KOPT-K1 (cell line): Measurements from ENCODE around the gene KLRC3.
"Not testable (repeated sequence)": the region's sequence is repeated elsewhere in the genome, so short reads cannot be mapped to it uniquely, and the experiment has no call there.

Experiments
- H3K27ac ChIP-seq: fragments of 200-600 bp; sonication (generic); 2 replicates; pipeline ENCODE4 v1.5.1; 2016; ENCODE audit warnings: antibody characterized with exemption, mild to moderate bottlenecking, low read depth, low read length; ENCODE audit not compliant: poor library complexity, severe bottlenecking
- H3K36me3 ChIP-seq: fragments of 200-600 bp; sonication (generic); 2 replicates; pipeline ENCODE4 v1.5.1; 2017; ENCODE audit warnings: antibody characterized with exemption, mild to moderate bottlenecking, low read length, moderate library complexity; ENCODE audit not compliant: insufficient read depth
- H3K9me3 ChIP-seq: fragments of 200-600 bp; sonication (generic); 2 replicates; pipeline ENCODE4 v1.5.1; 2017; ENCODE audit warnings: antibody characterized with exemption, low read length, mild to moderate bottlenecking; ENCODE audit not compliant: insufficient read depth, poor library complexity, severe bottlenecking

The KLRC3 gene

DNA sequence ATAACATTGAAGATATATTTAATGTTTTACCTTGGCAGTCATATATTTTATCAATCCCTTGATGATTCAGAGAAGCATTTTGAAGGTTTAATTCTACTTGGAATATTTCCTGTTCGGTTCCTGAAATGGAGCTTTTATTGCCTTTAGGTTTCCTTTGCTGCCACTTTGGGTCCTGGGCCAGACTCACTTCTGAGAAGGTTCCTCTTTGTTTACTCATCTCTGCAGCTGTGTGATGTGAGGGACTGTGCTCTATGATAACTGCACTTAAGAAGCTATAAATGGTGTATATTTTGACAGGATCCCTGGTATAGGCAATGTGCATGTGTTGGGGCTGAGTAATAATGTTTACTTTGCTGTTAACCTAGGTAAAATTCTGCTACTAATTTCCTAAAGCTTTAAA is at the start of gene KLRC3:
TSS of gene KLRC3 (minus strand) at position 262 of the 400 bp plus-strand sequence. CDS start at position 217, 45 bp downstream.
- not testable (repeated sequence) for H3K9me3 ChIP-seq, H3K27ac ChIP-seq, H3K36me3 ChIP-seq

DNA sequence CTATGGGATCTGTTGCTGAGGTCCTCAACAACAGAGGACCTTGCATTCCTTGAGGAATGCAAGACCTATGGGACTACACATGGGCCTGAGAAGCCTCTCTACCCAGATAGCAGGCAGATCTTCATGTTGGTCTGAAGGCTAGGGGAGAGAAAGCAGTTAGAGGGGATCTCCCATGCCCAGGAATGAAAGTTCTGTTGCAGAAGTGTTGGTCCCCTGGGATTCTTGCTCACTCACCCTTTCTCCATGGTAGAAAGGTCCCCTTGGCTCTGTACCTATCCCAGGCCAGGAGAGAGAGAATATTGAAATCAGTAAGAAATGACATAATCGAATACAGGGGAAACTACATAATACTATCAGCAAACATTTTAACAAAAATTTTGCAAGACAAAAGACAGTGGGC is 49.3 kb upstream of the KLRC3 start:
- H3K9me3 ChIP-seq, result no peaks in the 10 kb centered on the region
- no peak overlapping the region for H3K27ac ChIP-seq
- H3K36me3 ChIP-seq, result no peaks in the 10 kb centered on the region

DNA sequence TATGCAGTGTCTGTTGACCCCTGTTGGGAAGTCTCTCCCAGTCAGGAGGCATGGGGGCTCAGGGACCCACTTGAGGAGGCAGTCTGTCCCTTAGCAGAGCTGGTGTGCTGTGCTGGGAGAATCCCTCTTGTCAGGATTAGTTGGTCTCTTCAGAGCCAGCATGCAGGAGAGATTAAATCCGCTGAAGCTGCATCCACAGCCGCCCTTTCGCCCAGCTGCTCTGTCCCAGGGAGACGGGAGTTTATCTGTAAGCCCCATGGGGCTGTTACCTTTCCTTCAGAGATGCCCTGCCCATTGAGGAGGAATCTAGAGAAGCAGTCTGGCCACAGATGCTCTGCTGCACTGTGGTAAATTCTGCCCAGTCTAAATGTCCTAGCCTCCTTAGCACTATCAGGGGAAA is 45.9 kb upstream of the KLRC3 start:
- Histone ChIP-seq H3K36me3 (no peaks in the 10 kb centered on the region), H3K27ac (no peak overlapping the region), H3K9me3 (no peaks in the 10 kb centered on the region)

DNA sequence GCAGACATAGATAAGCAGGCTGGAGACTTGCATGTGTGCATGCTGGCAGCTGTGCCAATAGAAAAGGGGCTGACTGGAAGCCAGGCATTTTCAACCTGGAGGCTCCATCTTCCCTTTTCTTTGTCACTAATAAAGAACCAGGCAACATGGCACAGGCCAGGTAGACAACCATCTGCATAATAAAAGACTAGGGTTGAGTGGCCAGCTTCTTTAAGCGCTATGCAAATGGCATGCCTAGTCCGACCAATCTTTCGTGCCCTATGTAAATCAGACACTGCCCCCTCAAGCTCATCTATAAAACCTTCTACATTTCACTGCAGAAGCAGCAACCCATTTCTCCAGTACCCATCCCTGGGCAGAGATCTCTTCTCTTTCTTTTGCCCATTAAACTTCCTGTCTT is 37.4 kb upstream of the KLRC3 start:
- Histone ChIP-seq H3K9me3 (peaks cover 32% of the 10 kb centered on the region), H3K36me3 (no peaks in the 10 kb centered on the region), H3K27ac (no peak overlapping the region)

GRCh38 chr12:10456856-10457255 is 36.5 kb upstream of the KLRC3 start:
- no peak overlapping the region for H3K27ac ChIP-seq
- peaks cover 32% of the 10 kb centered on the region for H3K9me3 ChIP-seq
- H3K36me3 ChIP-seq, result no peaks in the 10 kb centered on the region

- Histone ChIP-seq H3K9me3 (peaks cover 32% of the 10 kb centered on the region), H3K27ac (no peak overlapping the region), H3K36me3 (no peaks in the 10 kb centered on the region)
Measured at GRCh38 chr12:10455766-10456165, 35.4 kb upstream of the KLRC3 start.

- Histone ChIP-seq H3K9me3 (peaks cover 32% of the 10 kb centered on the region), H3K36me3 (no peaks in the 10 kb centered on the region), H3K27ac (no peak overlapping the region)
Measured at GRCh38 chr12:10454531-10454930, 34.1 kb upstream of the KLRC3 start.

GRCh38 chr12:10453156-10453555 is 32.8 kb upstream of the KLRC3 start, which contains the start of gene KLRC1:
Gene KLRC1, minus strand, starts transcription at chr12:10453377. Its CDS starts 2,221 bp downstream, at chr12:10451156.
- no peak within 1 kb of the TSS for H3K27ac ChIP-seq
- H3K36me3 ChIP-seq, result no peaks in the 10 kb centered on the region

GRCh38 chr12:10448236-10448635 is 27.8 kb upstream of the KLRC3 start:
- H3K36me3 ChIP-seq, result no peaks in the 10 kb centered on the region
- H3K27ac ChIP-seq, result no peak overlapping the region
- H3K9me3 ChIP-seq, result no peaks in the 10 kb centered on the region

More at GRCh38 chr12:10453156-10453555, 32.8 kb upstream of the KLRC3 start, which contains the start of gene KLRC1:
- H3K9me3 ChIP-seq, result peaks cover 28% of the 10 kb centered on the region

DNA sequence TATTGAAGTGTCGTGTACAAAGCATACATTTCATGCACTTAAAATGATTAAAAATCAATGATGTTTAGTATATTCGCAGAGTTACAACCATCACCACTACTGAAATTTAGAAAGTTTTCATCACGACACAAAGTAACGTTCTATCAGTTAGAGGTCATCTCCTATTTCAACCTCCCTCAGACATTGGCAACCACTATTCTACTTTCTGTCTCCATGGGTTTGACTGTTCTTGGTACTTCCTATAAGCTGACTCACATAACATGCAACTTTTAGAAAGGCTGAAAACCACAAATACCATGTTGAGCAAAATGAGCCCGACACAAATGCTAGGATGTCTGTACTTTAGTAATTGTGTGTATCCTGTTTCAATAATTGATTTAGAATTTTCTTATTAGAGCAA is 25.7 kb upstream of the KLRC3 start:
- H3K36me3 ChIP-seq, H3K9me3 ChIP-seq, H3K27ac ChIP-seq: not testable (repeated sequence)

GRCh38 chr12:10441144-10441543 is 20.7 kb upstream of the KLRC3 start:
- H3K9me3 ChIP-seq, H3K27ac ChIP-seq, H3K36me3 ChIP-seq: not testable (repeated sequence)

DNA sequence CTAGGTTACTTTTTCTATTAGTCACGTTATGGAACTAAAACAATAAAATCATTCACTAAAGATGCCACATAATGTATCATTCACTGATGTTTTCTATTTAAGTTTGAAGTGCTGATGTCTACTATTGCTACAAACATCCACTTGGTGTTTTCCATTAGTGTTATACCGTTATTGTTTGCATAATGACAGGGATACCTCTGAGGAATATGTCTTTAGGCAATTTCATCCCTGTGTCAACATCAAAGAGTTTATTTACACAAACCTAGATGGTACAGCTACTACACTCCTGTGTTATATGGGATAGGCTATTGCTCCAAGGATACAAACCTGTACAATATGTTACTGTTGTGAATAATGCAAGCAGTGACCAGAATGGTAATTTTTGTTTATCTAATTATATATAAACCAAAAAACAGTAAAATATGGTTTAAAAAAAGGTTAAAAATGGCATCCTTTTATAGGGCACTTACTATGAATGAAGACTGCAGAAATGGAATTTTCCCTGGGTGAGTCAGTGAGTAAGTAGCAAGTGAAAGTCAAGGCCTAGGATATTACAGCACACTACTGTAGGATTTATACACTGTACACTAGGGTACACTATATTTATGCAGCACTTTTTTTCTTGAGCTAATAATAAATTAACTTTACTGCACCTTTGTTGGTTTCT is 19.3 kb upstream of the KLRC3 start:
- not testable (repeated sequence) for H3K27ac ChIP-seq, H3K9me3 ChIP-seq, H3K36me3 ChIP-seq

GRCh38 chr12:10437601-10438000 is 17.2 kb upstream of the KLRC3 start:
- not testable (repeated sequence) for H3K36me3 ChIP-seq, H3K27ac ChIP-seq, H3K9me3 ChIP-seq

GRCh38 chr12:10435816-10436215 is 15.4 kb upstream of the KLRC3 start, which contains the start of gene KLRC2:
Gene KLRC2, minus strand, starts transcription at chr12:10436010. Its CDS starts 24 bp downstream, at chr12:10435986.
- H3K9me3 ChIP-seq, H3K27ac ChIP-seq, H3K36me3 ChIP-seq: not testable (repeated sequence)

DNA sequence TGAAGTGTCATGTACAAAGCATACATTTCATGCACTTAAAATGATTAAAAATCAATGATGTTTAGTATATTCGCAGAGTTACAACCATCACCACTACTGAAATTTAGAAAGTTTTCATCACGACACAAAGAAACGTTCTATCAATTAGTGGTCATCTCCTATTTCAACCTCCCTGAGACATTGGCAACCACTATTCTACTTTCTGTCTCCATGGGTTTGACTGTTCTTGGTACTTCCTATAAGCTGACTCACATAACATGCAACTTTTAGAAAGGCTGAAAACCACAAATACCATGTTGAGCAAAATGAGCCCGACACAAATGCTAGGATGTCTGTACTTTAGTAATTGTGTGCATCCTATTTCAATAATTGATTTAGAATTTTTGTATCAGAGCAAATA is 10.2 kb upstream of the KLRC3 start:
- H3K36me3 ChIP-seq, H3K27ac ChIP-seq, H3K9me3 ChIP-seq: not testable (repeated sequence)

DNA sequence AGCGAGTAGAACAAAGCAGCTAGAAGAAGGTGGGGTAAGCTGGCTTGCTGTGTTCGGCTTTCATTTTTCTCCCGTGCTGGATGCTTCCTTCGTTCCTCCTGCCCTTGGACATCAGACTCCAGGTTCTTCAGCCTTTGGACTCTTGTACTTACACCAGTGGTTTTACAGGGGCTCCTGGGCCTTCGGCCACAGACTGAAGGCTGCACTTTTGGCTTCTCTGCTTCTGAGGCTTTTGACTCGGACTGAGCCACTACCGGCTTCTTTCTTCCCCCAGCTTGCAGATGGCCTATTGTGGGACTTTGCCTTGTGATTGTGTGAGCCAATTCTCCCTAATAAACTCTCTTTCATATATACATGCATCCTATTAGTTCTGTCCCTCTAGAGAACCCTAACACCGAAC is 5.5 kb upstream of the KLRC3 start:
- not testable (repeated sequence) for H3K27ac ChIP-seq, H3K9me3 ChIP-seq, H3K36me3 ChIP-seq
